ENCODE results near the gene KRTAP5-9. TPM values are rescaled to one million over a fixed set of nuclear protein-coding genes. Genes with fewer than 3 reads are reported as not detected.
A peak's percentile ranks its signal among the peaks of the same experiment; 100 is the strongest.

KRTAP5-9 gene
- total and polyA plus RNA-seq, 2 experiments from 2014 or later, result 0.24 TPM; not detected in 1

- Histone ChIP-seq H3K36me3 (ENCODE audit: insufficient read depth) (no peaks in the 10 kb centered on the region), H3K4me1 (ENCODE audit: insufficient read depth) (peaks cover 11% of the 10 kb centered on the region), H3K79me2 (replicated peaks; ENCODE audit: insufficient read depth) (no peaks in the 10 kb centered on the region), H2AFZ (no peak within 1 kb of the TSS), H3K4me2 (0 out of 2 replicates have a peak within 1 kb of the TSS, but pooled peaks have one; percentile 23), H4K20me1 (replicated peaks; ENCODE audit: insufficient read depth) (no peaks in the 10 kb centered on the region), H3K27ac (ENCODE audit: low read depth) (no peak within 1 kb of the TSS), H3K4me3 (no peak within 1 kb of the TSS), H3K27me3 (ENCODE audit: insufficient read depth) (no peaks in the 10 kb centered on the region), H3K9me2 (ENCODE audit: insufficient read depth) (no peaks in the 10 kb centered on the region), H3F3A (replicated peaks; ENCODE audit: low read depth) (no peaks in the 10 kb centered on the region)
- DNase-seq (ENCODE audit: low spot score) (no peak), ATAC-seq (no peak)
- Mint-ChIP-seq H3K27ac (no peak within 1 kb of the TSS), H3K9me3 (no peaks in the 10 kb centered on the region), H3K27me3 (ENCODE audit: insufficient read depth, low read depth, poor library complexity) (peaks cover 11% of the 10 kb centered on the region), H3K4me3 (no peak within 1 kb of the TSS), H3K36me3 (ENCODE audit: low read depth) (no peaks in the 10 kb centered on the region), H3K4me1 (peaks cover 32% of the 10 kb centered on the region)
- TF ChIP-seq CREB1 (CRISPR knock-in tag; IDR thresholded peaks at IDR 0.05; ENCODE audit: low read depth) (no peak), ZNF114 (CRISPR knock-in tag; IDR thresholded peaks at IDR 0.05) (no peak), EZH2 (IDR thresholded peaks at IDR 0.05; ENCODE audit: low read depth, unreplicated experiment) (no peak), CTCF (conservative IDR thresholded peaks at IDR 0.05; ENCODE audit: low read depth in 2 of 2) (no peak), ZNF462 (CRISPR knock-in tag; IDR thresholded peaks at IDR 0.05) (no peak), ZNF331 (CRISPR knock-in tag; IDR thresholded peaks at IDR 0.05; ENCODE audit: low read depth) (no peak), JUNB (IDR thresholded peaks at IDR 0.05; ENCODE audit: unreplicated experiment) (no peak), REST (IDR thresholded peaks at IDR 0.05; ENCODE audit: unreplicated experiment) (no peak), NANOG (IDR thresholded peaks at IDR 0.05; ENCODE audit: borderline replicate concordance) (no peak), EZH2phosphoT487 (IDR thresholded peaks at IDR 0.05; ENCODE audit: unreplicated experiment) (no peak), STAT1 (IDR thresholded peaks at IDR 0.05; ENCODE audit: unreplicated experiment) (no peak), ETS1 (IDR thresholded peaks at IDR 0.05) (no peak), POLR2AphosphoS5 (IDR thresholded peaks at IDR 0.05; ENCODE audit: low read depth) (no peak)
Measured at GRCh38 chr11:71582309-71582895, 34.2 kb downstream of the KRTAP5-9 start, which contains the start of gene KRTAP5-11. Gene KRTAP5-11, minus strand, starts transcription at chr11:71582875. Its CDS starts 38 bp downstream, at chr11:71582837.
